Left lung (tissue), 10 donors: ENCODE results near the gene SPDYC. TPM values are rescaled to one million over a fixed set of nuclear protein-coding genes. Genes with fewer than 3 reads are reported as not detected.

Experiments
- ATAC-seq: fragments of 200-7000 bp; cut with Tn5 transposase; one replicate; pipeline ENCODE4 v1.9.1; 2020; ENCODE audit warnings: moderate library complexity
- DNase-seq, 4 donors: peaks; one replicate each; pipeline ENCODE4 v3.0.0-alpha.2; 2013 to 2020
- H3K27ac ChIP-seq, 2 donors: fragments of 200-600 bp; sonication (generic) in 1 of 2; one replicate each; pipeline versions ENCODE4 v1.5.0 to v1.8.0; 2020 to 2021
- H3K27me3 ChIP-seq, 2 donors: fragments of 200-600 bp; sonication (generic) in 1 of 2; one replicate each; pipeline versions ENCODE4 v1.5.0 to v1.8.0; 2020 to 2021
- H3K36me3 ChIP-seq, 2 donors: fragments of 200-600 bp; sonication (generic) in 1 of 2; one replicate each; pipeline versions ENCODE4 v1.5.0 to v1.8.0; 2020 to 2021
- H3K4me1 ChIP-seq, 2 donors: fragments of 200-600 bp; one replicate each; pipeline ENCODE4 v1.8.0; 2021
- H3K4me3 ChIP-seq, 2 donors: fragments of 200-600 bp; sonication (generic) in 1 of 2; one replicate each; pipeline versions ENCODE4 v1.5.0 to v1.8.0; 2020 to 2021; ENCODE audit warnings: mild to moderate bottlenecking in 1 of 2
- H3K9me3 ChIP-seq, 2 donors: fragments of 200-600 bp; sonication (generic) in 1 of 2; one replicate each; pipeline versions ENCODE4 v1.5.0 to v1.8.0; 2020 to 2021
- CTCF ChIP-seq, 2 donors: fragments of 200-600 bp; sonication (generic) in 1 of 2; IDR thresholded peaks; one replicate each; pipeline versions ENCODE4 v1.5.0 to v1.8.0; 2021; ENCODE audit warnings: antibody characterized with exemption in 2 of 2
- intact Hi-C, 2 donors: fragments of 100-400 bp; cut with DNase I; formaldehyde crosslinking; loops; one replicate each; pipeline versions ENCODE4 v1.11.2 to v1.14.2; 2022
- polyA plus RNA-seq, 6 donors: library from polyadenylated mRNA; unstranded; fragments of 120-200 nt; gene quantifications; one replicate each; pipeline ENCODE4 v1.2.1, GENCODE V29; 2013; ENCODE audit not compliant: insufficient read length in 6 of 6
- total RNA-seq, 2 donors: library from RNA; stranded (reverse); fragmentation: NEBNext Ultra II Directional; extraction: Animal tissue kit (Norgen Biotek cat#: 25700); gene quantifications; one replicate each; pipeline ENCODE4 v1.2.1, GENCODE V29; 2021
- donor health status: DM: no; HTN: yes; CAD: no.
- donor health status: DM: no; HTN: no; CAD: no.

SPDYC gene
- total and polyA plus RNA-seq, 8 donors: not detected

- DNase-seq: no peak
- peaks cover 0 to 87% of the 10 kb centered on the region in 2 donors for H3K36me3 ChIP-seq
- H3K27ac ChIP-seq: peak overlapping the region in 1 of 2 donors; percentile 63
- peak; percentile 57 for ATAC-seq
- no peak overlapping the region for H3K4me3 ChIP-seq
- H3K4me1 ChIP-seq: peaks cover 2 to 30% of the 10 kb centered on the region in 2 donors
- peak in 1 of 2 donors; percentile 24 for TF ChIP-seq CTCF (IDR thresholded peaks at IDR 0.05)
- no peaks in the 10 kb centered on the region for H3K27me3 ChIP-seq
- intact Hi-C loops: no loop called here
- H3K9me3 ChIP-seq: no peaks in the 10 kb centered on the region
Observed at GRCh38 chr11:65208785-65209710, 39.0 kb downstream of the SPDYC start.

- Histone ChIP-seq H3K27me3 (no peaks in the 10 kb centered on the region), H3K4me3 (no peak overlapping the region), H3K27ac (no peak overlapping the region), H3K9me3 (no peaks in the 10 kb centered on the region), H3K4me1 (peaks cover 2 to 31% of the 10 kb centered on the region in 2 donors), H3K36me3 (peaks cover 0 to 79% of the 10 kb centered on the region in 2 donors)
- intact Hi-C loops: no loop called here
- TF ChIP-seq CTCF (IDR thresholded peaks at IDR 0.05): no peak
- DNase-seq (no peak), ATAC-seq (no peak)
Observed at GRCh38 chr11:65209711-65210360, 39.8 kb downstream of the SPDYC start.

- no peak overlapping the region for H3K4me3 ChIP-seq
- intact Hi-C loops: no loop called here
Observed at GRCh38 chr11:65210361-65210731, 40.3 kb downstream of the SPDYC start.

GRCh38 chr11:65210748-65211147 lies 40.7 kb downstream of the SPDYC start:
- intact Hi-C loops: no loop called here
- no peak for DNase-seq
- H3K4me3 ChIP-seq: no peak overlapping the region
- no peaks in the 10 kb centered on the region for H3K27me3 ChIP-seq
- ATAC-seq: no peak
- no peak for TF ChIP-seq CTCF (IDR thresholded peaks at IDR 0.05)
- no peaks in the 10 kb centered on the region for H3K9me3 ChIP-seq
- H3K36me3 ChIP-seq: peaks cover 0 to 70% of the 10 kb centered on the region in 2 donors
- peaks cover 2 to 31% of the 10 kb centered on the region in 2 donors for H3K4me1 ChIP-seq
- no peak overlapping the region for H3K27ac ChIP-seq

More at GRCh38 chr11:65210361-65210731, 40.3 kb downstream of the SPDYC start:
- DNase-seq: no peak
- Histone ChIP-seq H3K4me1 (peaks cover 2 to 31% of the 10 kb centered on the region in 2 donors), H3K27me3 (no peaks in the 10 kb centered on the region), H3K36me3 (peaks cover 0 to 74% of the 10 kb centered on the region in 2 donors), H3K27ac (no peak overlapping the region), H3K9me3 (no peaks in the 10 kb centered on the region)
- TF ChIP-seq CTCF (IDR thresholded peaks at IDR 0.05): no peak
- ATAC-seq: no peak
